Stomach (tissue), 4 donors: ENCODE measurements around the gene IGFN1.

ENCODE experiments used
- CTCF ChIP-seq, 7 experiments: fragments of 450-650 bp in 4 of 7; fragments of 200-600 bp in 3 of 7; sonication (generic) in 3 of 7; IDR thresholded peaks; one replicate each; pipeline ENCODE4 v1.5.1; 2016 to 2019; ENCODE audit warnings: antibody characterized with exemption in 7 of 7, control low read depth in 2 of 7, mild to moderate bottlenecking in 1 of 7
- EP300 ChIP-seq: sonication (generic); formaldehyde crosslinking; IDR thresholded peaks from one replicate; pipeline ENCODE4 v1.6.1; 2017; ENCODE audit warnings: antibody characterized with exemption
- POLR2A ChIP-seq, 4 donors: fragments of 450-650 bp; IDR thresholded peaks; one replicate each; pipeline ENCODE4 v1.6.1; 2016; ENCODE audit warnings: antibody characterized with exemption in 4 of 4, control low read depth in 2 of 4, mild to moderate bottlenecking in 1 of 4, moderate library complexity in 1 of 4
- POLR2AphosphoS5 ChIP-seq, 3 donors: sonication (generic); formaldehyde crosslinking; IDR thresholded peaks; one replicate each; pipeline ENCODE4 v1.6.1; 2016; ENCODE audit warnings: antibody characterized with exemption in 3 of 3

DNA sequence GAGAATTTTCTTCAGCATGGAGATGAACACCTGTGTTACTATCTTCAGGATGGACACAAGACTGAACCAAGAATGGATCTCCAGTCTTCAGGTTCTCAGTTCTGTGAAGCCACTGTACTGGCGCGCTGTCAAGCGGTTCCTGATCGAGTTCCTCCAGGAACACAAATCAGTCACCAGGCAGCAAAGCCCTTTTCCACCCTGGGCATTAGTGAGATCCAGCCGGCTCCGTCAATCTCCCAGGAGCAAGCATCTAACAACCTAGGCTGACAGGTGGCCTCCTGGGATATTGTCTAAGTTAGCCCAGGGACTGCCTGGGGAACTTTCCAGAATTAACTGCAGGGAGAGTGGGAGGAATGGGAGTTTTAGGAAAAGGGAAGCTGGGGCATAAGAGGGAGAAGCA lies 9.7 kb upstream of the IGFN1 start:
- no peak for TF ChIP-seq EP300
- TF ChIP-seq CTCF (IDR thresholded peaks at IDR 0.05): no peak
- no peak for TF ChIP-seq POLR2A (IDR thresholded peaks at IDR 0.05)
- TF ChIP-seq POLR2AphosphoS5 (IDR thresholded peaks at IDR 0.05): no peak
